HG03095 (cell line): Measurements from ENCODE around the gene ADRB2.

Source experiments
- ATAC-seq: cut with Tn5 transposase; IDR thresholded peaks from one replicate; pipeline ENCODE4 v1.9.1; 2021; ENCODE audit warnings: moderate library complexity; ENCODE audit not compliant: unreplicated experiment

The ADRB2 gene

DNA sequence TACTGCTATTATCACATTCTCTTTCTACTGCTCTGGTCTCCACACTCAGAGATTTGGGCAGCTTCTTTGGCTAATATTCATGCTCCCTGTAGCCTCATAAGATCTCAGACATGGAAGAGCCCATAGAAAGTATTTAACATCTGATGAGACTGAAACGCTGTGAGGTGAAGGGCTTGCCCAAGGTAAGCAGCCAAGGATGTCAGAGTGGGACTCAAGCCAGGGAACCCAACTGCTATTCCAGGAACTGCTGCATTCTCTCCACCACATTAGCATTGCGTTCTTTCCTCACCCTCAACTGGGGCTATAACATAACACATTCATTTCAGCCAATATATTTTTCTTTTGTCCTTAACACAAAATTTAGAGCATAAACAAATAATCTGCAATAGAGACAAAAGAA lies 3.8 kb downstream of the ADRB2 start:
- no peak for ATAC-seq

DNA sequence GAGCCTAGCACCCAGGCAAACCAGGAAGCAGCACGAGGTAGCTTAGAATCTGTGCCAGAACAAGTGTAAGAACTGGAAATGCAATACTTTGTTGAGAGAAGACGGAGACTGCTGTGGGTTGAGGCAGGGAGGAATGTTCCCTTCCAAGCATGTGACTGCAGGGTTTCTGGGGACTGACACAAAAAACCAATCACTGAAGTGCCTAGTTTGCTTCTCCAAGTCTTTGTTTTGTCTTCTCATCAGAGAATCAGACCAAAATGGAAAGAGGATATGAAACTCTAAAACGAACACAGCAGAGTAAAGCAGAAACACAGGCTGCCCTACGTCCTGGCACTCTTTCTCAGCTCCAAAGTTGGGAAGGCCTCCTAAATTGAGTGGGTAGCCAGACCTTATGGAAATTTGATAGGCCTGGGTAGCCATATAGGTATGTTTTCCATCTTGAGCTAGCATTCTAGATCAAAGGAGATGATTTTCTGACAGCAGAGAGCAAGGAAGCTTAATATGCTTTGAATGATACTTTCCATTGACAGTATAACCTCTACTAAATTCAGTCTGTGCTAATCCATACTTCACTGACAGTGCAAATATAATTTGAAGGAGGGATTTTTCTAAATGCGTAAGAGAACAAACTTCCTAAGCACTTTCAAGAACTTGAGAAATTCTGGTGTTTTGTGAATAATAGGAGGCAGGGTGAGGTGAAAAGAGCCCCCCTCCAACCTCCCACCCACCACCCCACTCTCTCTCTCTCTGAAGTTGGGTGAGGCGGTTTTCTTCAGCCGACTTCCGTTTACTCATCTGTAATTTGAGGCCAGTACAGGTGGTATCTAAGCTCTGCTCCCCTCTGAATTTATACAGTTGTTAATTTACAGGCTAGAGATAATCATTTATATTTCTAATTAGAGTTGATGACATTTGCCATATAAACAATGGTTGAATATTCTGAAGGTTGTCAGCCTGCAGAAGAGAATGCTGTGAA lies 5.5 kb downstream of the ADRB2 start:
- peak; percentile 90 for ATAC-seq

DNA sequence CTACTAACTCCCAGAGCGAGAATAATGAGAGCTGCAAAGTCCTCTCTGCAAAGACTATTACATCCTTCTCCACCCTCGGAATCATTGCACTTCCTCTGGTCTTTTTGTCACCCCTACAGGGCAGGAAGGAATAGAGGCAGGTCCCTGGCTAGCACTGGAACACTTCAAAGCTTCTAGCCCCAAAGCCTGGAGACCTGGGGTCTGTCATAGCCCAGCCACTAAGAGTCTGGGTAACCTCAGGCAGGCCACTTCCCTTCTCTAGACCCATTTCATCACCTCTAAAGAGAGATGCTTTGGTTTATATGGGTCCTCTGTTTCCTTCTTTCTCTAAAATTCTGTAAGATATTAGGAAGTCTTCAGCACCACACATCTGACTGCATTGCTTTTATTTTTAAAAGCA lies 6.7 kb downstream of the ADRB2 start:
- no peak for ATAC-seq

DNA sequence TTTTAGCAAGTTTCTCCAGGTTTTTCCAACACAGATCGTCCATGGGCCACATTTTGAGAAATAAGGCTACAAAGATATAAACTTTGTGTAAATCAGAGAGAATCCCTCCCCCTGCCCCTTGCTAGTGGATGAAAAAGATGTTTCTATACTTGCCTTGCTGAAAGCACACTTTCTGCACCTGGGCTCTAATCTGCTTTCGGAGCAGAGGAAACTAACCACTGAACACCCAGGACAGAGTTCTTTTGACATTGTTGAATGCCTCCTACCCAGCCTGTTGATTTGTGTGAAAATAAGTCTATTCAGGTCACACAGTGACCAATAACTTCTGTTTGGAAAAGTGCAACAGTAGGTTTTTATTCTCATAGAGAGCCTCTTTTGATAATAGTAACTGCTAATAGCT lies 7.5 kb downstream of the ADRB2 start:
- ATAC-seq, result no peak

DNA sequence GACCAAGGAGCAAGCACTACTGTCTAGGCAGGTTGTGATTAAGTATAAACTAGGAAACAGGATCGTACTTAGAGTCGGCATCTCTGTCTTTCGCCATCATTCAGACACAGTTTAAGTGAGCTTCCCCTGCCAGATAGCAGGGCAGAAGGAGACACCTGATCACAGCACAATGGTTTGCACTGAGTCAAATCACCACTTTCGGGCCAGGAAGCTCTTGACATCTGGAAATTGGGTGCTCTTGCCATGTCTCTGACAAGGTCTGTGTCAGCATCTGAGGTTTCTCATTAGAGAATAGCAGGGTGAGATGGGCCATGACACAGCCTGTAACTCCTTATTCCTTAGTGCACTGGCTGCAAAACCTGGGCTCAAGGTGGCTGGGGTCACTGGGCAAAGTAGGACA lies 8.3 kb downstream of the ADRB2 start:
- peak; percentile 51 for ATAC-seq

- no peak for ATAC-seq
Observed at GRCh38 chr5:148836272-148837250, 10.2 kb downstream of the ADRB2 start.

GRCh38 chr5:148837383-148837782 lies 11.0 kb downstream of the ADRB2 start:
- no peak for ATAC-seq

GRCh38 chr5:148838357-148838756 lies 11.9 kb downstream of the ADRB2 start:
- no peak for ATAC-seq

- ATAC-seq, result no peak
Observed at GRCh38 chr5:148839960-148840359, 13.5 kb downstream of the ADRB2 start.

DNA sequence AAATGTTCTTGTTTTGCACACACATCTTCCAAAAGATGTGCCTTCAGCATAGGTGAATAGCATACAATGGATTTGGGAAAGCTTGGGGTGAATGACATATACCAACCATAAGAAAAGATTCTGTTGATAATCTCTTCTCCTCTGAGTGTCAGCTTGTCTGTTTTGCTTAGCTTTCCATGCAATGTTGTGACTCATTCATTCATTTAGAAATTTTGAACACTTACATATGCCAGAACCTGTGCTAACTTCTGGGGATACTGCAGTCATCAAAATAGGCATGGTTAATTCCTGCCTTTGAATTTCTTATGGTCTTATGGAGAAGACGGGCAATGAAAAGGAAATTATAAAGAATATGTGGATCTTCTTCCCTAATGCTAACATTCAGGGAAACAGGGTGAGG lies 14.1 kb downstream of the ADRB2 start:
- no peak for ATAC-seq

DNA sequence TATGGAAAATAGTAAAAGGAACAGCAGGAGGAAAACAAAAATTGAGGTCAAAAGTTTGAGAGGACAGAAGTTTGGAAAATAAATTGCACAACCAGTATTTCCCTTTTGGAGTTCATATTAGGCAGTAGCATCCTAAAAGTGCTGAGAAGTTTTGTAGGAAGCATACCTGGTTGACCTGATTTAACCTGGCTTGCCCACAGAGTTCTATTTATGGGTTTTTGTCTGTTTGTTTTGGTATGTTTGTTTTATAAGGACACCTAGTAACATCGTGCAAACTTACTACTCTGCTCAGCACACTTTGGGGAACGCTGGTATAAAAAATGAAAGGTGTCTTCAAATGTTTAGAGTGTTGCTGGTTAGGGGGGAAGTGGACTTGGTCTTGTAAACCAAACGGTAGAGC lies 15.1 kb downstream of the ADRB2 start:
- no peak for ATAC-seq

- ATAC-seq, result no peak
Observed at GRCh38 chr5:148842161-148842560, 15.8 kb downstream of the ADRB2 start.

- ATAC-seq, result no peak
Observed at GRCh38 chr5:148843510-148844318, 17.3 kb downstream of the ADRB2 start.

DNA sequence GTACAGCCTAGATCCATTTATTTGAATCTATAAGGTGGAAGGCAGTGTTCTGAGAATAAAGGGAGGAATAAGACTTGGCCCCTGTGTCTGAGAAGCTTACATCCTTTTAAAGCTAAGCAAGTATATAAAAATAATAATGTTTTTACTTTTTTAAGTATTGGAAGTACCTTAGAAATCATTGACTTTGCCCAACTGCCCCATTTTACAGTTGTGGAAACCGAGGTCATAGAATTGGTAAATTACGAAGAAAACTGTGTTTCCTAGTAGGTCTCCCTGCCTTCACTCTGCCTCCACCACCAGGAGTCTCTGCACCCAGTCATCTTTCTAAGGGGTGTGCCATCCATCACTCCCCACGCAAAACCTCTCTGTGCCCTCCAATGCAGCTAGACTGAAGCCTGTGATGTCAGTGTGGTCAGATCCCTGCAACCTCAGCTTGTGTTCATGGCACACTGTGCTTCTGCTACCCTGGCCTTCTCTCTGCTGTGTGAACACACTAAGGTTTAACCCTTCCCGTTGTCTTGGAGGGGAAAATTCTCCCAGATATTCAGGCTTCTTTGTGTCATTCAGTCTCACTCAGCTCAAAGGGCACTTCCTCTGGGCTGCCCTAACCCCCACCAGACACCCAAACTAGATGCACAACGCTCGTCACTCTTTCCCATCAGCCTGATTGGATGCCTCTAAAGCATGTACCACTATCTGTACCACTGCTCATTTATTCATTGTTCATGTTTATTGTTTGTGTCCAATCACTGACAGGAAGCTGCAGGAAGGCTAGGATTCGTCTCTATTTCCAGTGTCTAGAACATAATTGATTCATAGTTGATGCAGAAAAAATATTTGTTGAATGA lies 18.2 kb downstream of the ADRB2 start:
- no peak for ATAC-seq

GRCh38 chr5:148846930-148847329 lies 20.5 kb downstream of the ADRB2 start:
- ATAC-seq, result no peak

DNA sequence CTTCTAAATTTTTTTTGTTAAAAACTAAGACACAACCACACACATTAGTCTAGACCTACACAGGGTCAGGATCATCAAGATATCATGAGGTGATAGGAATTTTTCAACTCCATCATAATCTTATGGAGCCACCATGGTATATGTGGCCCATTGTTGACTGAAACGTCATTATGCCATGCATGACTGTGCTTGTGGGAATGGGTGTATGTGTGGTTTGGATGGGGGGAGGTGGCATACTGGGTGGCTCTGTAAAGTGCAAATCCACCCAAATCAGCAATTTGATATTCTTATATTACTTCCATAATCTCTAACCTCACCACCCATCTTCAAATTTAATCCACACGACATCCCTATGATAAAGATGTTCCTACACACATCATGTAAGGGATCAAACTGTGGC lies 21.0 kb downstream of the ADRB2 start:
- no peak for ATAC-seq

DNA sequence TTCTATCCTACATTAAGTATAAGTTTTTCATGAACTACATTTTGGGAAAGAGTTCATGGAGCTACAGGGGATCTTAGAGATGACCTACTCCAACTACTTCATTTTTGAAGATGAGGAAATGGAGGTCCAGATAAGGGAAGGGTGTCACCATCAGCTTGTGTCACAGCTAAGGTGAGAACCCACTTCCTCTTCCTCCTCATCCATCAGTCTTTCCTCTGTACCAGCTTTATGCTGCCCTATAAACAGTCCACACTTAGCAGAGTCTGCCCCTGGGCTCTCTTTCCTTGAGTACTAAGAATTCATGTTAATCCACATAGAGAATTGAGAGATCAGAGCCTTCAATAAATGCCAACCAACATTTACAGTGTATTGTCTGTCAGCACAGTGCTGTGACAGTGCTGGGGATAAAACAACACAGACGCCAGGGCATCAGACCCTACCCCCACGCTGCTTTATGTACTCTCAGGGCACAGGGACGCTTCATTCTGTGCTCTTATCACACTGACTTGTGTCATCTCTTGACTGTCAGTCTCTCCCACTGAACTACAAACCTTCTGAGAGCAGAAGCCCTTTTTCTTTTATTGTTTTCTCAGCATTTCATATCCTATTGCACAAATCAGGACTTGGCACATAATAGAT lies 22.1 kb downstream of the ADRB2 start:
- ATAC-seq, result no peak

DNA sequence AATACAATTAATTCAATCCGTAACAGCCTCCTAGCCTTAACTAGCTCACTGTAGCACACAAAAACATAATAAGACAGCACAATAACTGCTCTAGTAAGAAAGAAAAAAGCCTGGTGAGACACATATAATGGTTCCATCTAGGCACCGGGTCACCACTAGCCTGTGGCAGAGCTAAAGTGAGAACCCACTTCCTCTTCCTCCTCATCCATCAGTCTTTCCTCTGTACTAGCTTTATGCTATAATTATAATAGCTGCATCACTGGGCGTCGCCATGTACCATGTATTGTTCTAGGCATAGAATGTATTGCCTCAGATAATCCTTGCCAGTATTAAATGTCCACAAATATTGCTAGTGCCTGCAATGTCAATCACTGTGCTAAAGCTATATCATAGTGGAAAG lies 23.1 kb downstream of the ADRB2 start:
- no peak for ATAC-seq

GRCh38 chr5:148850836-148851235 lies 24.4 kb downstream of the ADRB2 start:
- ATAC-seq, result no peak
